Stimulated activated CD4-positive, alpha-beta T cell treated with anti-CD3 and anti-CD28 coated beads, Interleukin-4, amount 100 ng/mL, for 4 hours (primary cell): Measurements from ENCODE around the gene PKD1.
"Not testable (repeated sequence)": the region's sequence is repeated elsewhere in the genome, so short reads cannot be mapped to it uniquely, and the experiment has no call there.

ENCODE experiments used
- DNase-seq, 2 experiments: peaks; one replicate each; pipeline ENCODE4 v3.0.0-alpha.2; 2020

The PKD1 gene

DNA sequence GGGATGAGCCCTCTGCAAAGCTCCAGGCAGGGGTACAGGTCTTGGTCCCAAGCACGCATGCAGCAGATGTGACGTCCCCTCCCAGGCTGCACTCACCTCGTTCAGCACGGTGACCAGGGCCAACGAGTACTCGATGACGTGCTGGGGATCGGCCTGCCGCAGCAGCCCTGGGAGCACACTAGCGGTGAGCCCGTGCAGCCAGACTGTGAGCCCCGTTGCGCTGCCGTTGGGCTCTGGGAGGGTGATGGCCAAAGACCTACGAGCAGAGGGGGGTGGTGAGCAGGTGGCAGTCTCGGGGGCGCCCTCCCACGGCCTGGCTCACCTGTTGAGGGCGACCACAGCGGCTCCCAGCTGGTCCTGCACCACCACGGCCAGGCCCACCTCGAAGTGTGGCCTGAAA lies 29.9 kb downstream of the PKD1 start:
- DNase-seq: not testable (repeated sequence)

GRCh38 chr16:2105291-2105690 lies 30.4 kb downstream of the PKD1 start:
- DNase-seq: not testable (repeated sequence)

- DNase-seq: not testable (repeated sequence)
These were observed 31.2 kb downstream of the PKD1 start for GRCh38 chr16:2104464-2104863.

DNA sequence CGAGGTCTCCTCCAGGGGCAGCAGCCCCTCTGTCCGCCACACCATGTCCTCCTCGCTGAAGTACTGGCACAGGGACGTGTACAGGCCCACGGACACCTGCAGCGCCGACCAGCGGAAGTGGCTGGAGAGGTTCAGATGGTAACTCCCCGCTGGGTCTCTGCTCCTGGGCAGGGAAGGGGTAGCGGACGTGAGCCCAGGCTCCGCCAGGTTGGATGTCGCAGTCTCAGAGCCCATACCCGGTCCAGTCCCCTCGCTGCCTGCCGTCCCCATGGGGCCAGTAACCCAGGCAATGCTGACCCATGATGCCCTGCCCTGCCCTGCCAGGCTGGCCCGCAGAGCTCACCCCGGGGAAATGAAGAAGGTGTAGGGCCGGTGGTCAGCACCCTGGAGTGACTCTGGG lies 33.2 kb downstream of the PKD1 start:
- DNase-seq: no peak

- DNase-seq: not testable (repeated sequence)
These were observed 34.1 kb downstream of the PKD1 start for GRCh38 chr16:2101581-2101980.

- DNase-seq: not testable (repeated sequence)
These were observed 38.0 kb downstream of the PKD1 start for GRCh38 chr16:2097689-2098088.

DNA sequence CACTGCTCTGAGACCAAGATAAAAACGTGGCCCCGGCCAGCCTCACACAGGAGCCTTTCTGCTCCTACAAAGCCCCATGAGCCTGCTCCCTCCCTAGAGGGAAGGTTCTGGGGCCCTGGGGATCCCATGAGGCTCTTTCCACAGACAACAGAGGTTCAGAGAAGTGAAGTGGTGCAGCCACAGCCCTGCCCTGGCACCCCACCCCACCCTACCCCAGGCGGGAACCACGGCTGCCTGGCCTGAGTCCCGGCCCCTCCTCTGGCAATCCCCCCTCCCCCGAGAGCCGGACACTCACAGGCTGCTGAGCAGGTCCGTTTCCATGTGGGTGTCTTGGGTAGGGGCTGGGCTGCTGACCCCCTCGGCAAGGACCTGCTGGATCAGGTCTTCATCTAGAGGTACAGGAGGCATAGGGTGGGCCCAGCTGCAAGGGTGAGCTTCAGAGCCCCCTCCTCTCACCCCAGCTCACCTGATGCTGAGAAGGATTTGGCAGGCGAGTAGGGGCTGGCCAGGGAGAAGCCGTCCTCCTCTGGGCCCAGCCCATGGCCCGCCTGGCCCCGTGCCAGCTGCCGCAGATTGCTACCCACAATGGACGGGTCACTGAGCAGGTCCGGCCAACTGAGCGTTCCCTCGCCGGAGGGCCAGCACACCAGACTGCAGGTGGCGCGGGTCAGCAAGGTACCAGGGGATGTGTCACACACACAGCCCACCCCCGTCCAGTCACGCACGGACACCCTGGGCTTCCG lies 38.7 kb downstream of the PKD1 start:
- DNase-seq: no peak

- DNase-seq: no peak
These were observed 39.6 kb downstream of the PKD1 start for GRCh38 chr16:2095918-2096582.

GRCh38 chr16:2095315-2095853 lies 40.3 kb downstream of the PKD1 start:
- DNase-seq: no peak

DNA sequence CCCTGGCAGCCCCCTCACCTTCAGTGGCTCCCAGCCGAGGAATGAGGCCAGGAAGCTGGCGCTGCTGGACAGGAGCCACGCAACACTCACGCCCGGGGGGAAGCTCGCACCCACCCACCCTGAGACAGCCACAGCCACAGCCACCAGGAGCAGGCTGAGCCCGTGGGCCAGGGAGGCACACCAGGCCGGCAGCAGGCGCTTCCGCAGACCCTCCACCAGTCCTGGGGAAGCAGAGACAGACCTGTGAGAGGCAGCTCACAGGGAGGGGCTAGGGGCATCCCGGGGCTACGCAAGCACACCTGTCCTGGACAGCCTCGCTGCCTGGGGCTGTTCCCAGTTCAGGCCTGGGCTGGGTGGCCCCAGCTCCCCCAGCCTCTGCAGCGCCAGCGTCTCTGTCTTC lies 41.9 kb downstream of the PKD1 start:
- DNase-seq: no peak

- no peak for DNase-seq
These were observed 42.8 kb downstream of the PKD1 start for GRCh38 chr16:2092866-2093265.

GRCh38 chr16:2092256-2092620 lies 43.5 kb downstream of the PKD1 start:
- DNase-seq: no peak

GRCh38 chr16:2091547-2092255 lies 44.0 kb downstream of the PKD1 start:
- no peak for DNase-seq

DNA sequence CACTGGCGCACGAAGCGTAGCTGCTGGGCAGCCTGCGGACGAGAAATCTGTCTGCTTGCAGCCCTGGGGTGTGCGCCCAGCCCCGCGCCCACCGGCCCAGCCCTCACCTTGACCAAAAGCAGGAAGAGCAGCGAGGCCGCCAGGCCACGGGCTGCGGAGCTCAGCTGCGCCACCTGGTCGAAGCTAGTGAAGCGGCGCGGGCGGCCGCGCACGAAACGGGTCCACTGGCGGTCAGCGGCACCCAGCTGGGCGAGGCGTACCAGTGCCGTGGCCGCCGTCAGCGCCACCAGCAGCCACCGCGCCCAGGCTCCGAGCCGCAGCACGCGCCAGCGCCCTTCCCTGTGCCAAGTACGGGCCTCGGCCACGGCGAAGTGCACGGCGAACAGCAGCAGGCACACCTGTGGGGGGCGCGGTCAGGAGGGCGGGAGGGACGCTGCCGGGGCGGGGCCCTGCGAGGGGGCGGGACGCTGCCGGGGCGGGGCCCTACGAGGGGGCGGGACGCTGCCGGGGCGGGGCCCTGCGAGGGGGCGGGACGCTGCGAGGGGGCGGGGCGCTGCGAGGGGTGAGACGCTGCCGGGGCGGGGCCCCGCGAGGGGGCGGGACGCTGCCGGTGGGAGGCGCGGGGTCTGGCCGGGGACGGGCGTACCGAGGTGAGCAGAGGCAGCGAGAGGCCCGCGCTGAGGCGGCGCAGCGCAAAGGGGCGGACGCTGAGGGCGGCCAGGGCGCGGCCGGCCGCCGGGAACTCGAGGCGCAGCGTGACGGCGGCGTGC lies 44.7 kb downstream of the PKD1 start:
- peak in 1 of 2 experiments; percentile 26 for DNase-seq

DNA sequence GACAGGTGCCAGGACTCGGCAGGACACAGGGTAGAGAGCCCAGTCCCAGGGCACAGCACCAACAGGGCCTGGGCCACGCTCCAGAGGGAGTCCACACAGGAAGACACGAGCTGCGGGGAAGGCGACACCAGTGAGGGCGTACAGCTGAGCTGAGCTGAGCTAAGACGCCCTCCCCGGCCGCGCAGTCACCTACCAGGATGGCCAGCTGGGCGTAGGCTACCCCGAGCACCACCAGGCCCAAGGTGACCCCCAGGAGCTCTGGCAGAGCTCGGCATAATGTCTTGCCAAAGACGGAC lies 45.3 kb downstream of the PKD1 start:
- no peak for DNase-seq

DNA sequence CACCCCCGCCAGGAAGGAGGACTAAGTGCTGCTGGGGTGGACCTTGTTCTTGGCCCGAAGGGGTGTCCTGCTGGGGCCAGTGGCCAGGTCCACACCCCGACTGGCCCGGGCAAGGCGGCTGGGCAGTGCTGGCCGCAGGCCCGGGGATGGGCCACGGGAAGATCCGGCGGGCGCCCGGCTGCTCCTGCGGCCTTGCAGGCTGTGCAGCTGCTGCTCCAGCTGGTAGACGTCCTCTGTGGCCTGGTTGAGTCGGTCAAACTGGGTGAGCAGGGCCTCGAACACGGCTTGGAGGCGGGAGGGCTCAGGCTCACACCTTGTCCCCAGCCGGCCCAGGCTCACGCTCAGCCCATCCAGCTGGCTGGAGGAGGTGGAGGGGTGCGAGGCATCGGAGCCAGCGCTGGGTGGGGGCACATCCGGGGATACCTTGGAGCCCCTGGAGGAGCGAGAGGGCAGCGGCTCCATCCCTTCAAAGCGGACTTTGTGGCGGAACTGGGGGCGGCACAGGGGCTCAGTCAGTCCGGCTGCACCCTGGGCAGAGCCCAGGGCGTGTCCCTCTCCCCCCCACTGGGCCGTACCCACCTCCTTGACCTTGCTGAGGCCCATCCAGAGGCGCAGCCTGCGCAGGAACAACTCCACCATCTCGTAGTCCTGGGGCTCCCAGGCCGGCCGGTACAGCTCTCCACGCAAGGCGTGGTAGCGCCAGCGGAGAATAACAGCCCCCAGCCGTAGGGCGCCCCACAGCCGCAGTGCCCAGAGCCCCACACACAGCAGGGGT lies 45.8 kb downstream of the PKD1 start:
- no peak for DNase-seq

DNA sequence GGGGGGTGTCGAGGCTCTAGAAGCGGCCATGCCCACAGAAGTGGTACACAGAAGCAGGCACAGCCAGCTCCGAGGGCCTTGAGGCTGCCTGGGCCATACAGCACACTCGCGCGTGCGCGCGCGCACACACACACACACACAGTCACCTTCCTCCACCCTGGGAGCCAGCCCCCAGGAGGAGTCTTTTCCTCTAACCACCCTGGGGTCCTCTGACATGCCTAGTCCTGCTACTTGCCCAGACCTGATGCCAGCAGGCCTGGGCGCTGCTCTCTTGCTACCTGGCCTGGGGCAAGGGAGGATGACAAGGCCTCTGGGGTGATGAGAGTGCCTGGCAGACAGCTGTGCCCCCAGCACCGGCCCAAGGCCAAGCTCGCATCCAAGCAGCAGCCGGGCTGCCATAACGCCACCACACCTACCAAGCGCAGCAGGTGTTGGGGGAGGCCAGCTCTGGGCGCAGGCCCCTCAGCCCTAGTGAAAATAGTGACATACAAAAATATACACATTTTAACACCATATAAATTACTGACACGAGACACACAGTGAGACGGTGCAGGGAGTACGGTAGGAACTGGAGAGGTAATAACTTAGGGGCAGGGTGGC lies 46.8 kb downstream of the PKD1 start:
- no peak for DNase-seq

DNA sequence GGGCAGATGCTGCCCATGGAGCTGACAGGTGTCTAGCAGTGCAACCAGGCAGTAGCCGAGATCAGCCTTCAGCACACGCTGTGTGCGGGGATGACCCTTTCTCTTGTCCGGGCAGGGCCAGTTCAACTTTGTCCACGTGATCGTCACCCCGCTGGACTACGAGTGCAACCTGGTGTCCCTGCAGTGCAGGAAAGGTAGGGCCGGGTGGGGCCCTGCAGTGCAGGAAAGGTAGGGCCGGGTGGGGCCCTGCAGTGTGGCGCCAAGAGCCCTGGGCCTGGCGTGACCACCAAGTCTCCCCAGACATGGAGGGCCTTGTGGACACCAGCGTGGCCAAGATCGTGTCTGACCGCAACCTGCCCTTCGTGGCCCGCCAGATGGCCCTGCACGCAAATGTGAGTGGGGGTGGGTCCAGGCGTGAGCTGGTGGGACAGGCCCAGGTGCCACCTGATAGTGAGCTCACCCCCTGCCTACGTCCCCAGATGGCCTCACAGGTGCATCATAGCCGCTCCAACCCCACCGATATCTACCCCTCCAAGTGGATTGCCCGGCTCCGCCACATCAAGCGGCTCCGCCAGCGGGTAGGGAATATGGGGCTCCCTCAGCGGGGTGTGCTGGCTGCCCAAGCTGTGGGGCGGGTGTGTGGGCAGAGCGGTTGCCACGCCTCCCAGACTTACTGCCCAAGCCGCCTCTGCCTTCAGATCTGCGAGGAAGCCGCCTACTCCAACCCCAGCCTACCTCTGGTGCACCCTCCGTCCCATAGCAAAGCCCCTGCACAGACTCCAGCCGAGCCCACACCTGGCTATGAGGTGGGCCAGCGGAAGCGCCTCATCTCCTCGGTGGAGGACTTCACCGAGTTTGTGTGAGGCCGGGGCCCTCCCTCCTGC lies 47.7 kb downstream of the PKD1 start:
- no peak for DNase-seq

DNA sequence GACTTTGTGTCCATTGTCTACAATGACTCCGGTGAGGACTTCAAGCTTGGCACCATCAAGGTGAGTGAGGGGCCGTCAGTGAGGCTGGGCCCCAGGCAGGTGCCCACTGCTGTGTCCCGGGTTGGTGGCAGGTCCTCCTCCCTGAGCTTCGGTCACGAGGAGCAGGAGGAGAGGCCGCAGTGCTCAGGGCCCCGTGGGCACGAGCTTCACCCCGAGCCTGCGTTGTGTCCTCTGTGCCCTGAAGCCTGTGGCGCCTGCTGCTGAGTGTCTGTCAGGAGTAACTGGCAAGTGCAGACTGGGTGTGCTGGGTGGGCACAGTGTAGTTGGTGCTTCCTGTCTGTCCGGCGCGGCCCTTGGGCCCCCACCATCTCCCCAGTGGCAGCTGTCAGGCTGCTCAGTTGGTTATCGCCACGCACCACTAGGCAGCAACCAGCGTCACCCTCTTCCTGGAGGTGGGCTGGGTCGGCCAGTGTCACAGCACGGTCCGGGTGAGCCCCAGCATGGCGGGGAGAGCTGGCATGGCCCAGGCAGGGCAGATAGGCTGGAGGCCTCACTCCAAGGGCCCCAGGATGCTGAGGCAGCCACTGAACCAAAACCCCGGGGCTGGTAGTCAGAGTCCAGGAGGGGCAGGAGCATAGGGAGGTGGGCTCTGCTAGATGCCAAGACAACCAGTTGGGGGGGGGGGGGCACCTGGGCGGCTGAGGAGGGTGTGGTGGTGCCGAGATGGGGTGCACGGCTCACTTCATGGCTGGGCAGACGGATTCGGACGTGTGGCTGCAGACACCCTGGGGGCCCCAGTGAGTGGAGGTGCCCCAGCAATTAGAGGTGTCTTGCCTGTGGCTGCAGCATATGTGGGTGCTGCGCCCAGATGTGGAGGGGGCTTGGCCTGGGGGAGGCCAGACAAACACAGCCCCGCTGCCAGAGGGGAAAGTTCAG lies 48.6 kb downstream of the PKD1 start:
- no peak for DNase-seq
